Gastroesophageal sphincter (tissue), 3 donors: ENCODE results near the gene CDYL2.

ENCODE experiments used
- CTCF ChIP-seq, 4 experiments: fragments of 200-600 bp in 2 of 4; fragments of 450-650 bp in 2 of 4; sonication (generic) in 1 of 4; IDR thresholded peaks; one replicate each; pipeline ENCODE4 v1.5.1; 2017 to 2019; ENCODE audit warnings: antibody characterized with exemption in 4 of 4, mild to moderate bottlenecking in 2 of 4, moderate library complexity in 2 of 4
- POLR2A ChIP-seq, 2 donors: fragments of 450-650 bp; IDR thresholded peaks; one replicate each; pipeline ENCODE4 v1.6.1; 2017; ENCODE audit warnings: antibody characterized with exemption in 2 of 2, mild to moderate bottlenecking in 2 of 2, moderate library complexity in 1 of 2
- POLR2AphosphoS5 ChIP-seq: sonication (generic); formaldehyde crosslinking; IDR thresholded peaks from one replicate; pipeline ENCODE4 v1.6.1; 2017; ENCODE audit warnings: antibody characterized with exemption

DNA sequence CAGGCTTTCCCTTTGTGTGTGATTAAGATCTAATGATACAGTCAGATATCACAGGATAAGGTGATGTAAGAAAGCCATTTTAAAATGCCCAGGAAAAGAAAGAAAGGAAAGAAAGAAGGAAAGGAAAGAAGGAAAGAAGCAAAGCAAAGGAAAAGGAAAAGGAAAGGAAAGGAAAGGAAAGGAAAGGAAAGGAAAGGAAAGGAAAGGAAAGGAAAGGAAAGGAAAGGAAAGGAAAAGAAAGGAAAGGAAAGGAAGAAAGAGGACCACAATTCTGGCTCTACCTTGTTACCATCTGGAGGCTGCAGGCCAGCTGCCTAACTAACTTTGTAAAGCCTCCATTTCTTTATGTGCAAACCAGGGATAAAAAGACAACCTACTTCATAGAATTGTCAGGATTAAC is 132.0 kb downstream of the CDYL2 start:
- TF ChIP-seq CTCF (IDR thresholded peaks at IDR 0.05) (no peak), POLR2A (IDR thresholded peaks at IDR 0.05) (no peak), POLR2AphosphoS5 (no peak)
